Measurements from ENCODE around the gene NEURL1B. TPM values are rescaled to one million over a fixed set of nuclear protein-coding genes. Genes with fewer than 3 reads are reported as not detected.

The NEURL1B gene
- polyA plus RNA-seq, 1 of the 3 experiments (the other 2 are of a cell fraction) = 2.8 TPM

GRCh38 chr5:172647352-172648012 lies 6.4 kb downstream of the NEURL1B start:
- 0 out of 2 replicates have a peak, but pooled peaks cover 3% of the 10 kb centered on the region for H4K20me1 ChIP-seq (ENCODE audit: insufficient read depth)
- no peak overlapping the region for H3K4me3 ChIP-seq (ENCODE audit: low read depth in 2 of 2, low read length in 1 of 2)
- WGBS (ENCODE audit: low lambda C conversion rate) = 82% methylated on average over 8 of the region's 11 CpGs
- no peak for DNase-seq
- H3K4me1 ChIP-seq (ENCODE audit: control insufficient read depth in 1 of 2, insufficient read depth in 2 of 2, low read depth in 1 of 2, low read length in 1 of 2) = peaks cover 0 to 27% of the 10 kb centered on the region in 2 experiments; a peak in 1 of 4 replicates
- TF ChIP-seq TAF1 (IDR thresholded peaks at IDR 0.05; ENCODE audit: borderline replicate concordance, low read depth, low read length) (no peak), FOSL2 (IDR thresholded peaks at IDR 0.05; ENCODE audit: borderline replicate concordance, low read depth) (no peak), TEAD4 (IDR thresholded peaks at IDR 0.05; ENCODE audit: borderline replicate concordance, insufficient read depth) (no peak), NRF1 (IDR thresholded peaks at IDR 0.05; ENCODE audit: low read depth, low read length) (no peak), TCF12 (IDR thresholded peaks at IDR 0.05) (no peak), MEF2A (IDR thresholded peaks at IDR 0.05; ENCODE audit: borderline replicate concordance, low read depth) (no peak), RCOR1 (IDR thresholded peaks at IDR 0.05; ENCODE audit: low read length) (no peak), GABPA (IDR thresholded peaks at IDR 0.05; ENCODE audit: low read depth) (no peak), MXI1 (IDR thresholded peaks at IDR 0.05; ENCODE audit: low read depth, low read length) (no peak), RXRA (IDR thresholded peaks at IDR 0.05; ENCODE audit: borderline replicate concordance, low read depth) (no peak), CHD2 (IDR thresholded peaks at IDR 0.05; ENCODE audit: low read length, partially characterized antibody) (no peak), RAD21 (IDR thresholded peaks at IDR 0.05; ENCODE audit: low read length) (no peak), YY1 (IDR thresholded peaks at IDR 0.05; ENCODE audit: low read depth) (no peak), JUND (IDR thresholded peaks at IDR 0.05) (no peak), NFIC (IDR thresholded peaks at IDR 0.05; ENCODE audit: borderline replicate concordance) (no peak), GATA2 (CRISPR knock-in tag; IDR thresholded peaks at IDR 0.05) (no peak), SIN3A (IDR thresholded peaks at IDR 0.05; ENCODE audit: borderline replicate concordance, low read depth, low read length) (no peak)
- TF ChIP-seq, protein P1, sequence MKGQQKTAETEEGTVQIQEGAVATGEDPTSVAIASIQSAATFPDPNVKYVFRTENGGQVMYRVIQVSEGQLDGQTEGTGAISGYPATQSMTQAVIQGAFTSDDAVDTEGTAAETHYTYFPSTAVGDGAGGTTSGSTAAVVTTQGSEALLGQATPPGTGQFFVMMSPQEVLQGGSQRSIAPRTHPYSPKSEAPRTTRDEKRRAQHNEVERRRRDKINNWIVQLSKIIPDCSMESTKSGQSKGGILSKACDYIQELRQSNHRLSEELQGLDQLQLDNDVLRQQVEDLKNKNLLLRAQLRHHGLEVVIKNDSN (IDR thresholded peaks at IDR 0.05; ENCODE audit: borderline replicate concordance, low read depth) = no peak
- TF ChIP-seq, protein P2, sequence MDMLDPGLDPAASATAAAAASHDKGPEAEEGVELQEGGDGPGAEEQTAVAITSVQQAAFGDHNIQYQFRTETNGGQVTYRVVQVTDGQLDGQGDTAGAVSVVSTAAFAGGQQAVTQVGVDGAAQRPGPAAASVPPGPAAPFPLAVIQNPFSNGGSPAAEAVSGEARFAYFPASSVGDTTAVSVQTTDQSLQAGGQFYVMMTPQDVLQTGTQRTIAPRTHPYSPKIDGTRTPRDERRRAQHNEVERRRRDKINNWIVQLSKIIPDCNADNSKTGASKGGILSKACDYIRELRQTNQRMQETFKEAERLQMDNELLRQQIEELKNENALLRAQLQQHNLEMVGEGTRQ (IDR thresholded peaks at IDR 0.05; ENCODE audit: borderline replicate concordance, low read depth, low read length) = no peak
- TF ChIP-seq, protein P3, sequence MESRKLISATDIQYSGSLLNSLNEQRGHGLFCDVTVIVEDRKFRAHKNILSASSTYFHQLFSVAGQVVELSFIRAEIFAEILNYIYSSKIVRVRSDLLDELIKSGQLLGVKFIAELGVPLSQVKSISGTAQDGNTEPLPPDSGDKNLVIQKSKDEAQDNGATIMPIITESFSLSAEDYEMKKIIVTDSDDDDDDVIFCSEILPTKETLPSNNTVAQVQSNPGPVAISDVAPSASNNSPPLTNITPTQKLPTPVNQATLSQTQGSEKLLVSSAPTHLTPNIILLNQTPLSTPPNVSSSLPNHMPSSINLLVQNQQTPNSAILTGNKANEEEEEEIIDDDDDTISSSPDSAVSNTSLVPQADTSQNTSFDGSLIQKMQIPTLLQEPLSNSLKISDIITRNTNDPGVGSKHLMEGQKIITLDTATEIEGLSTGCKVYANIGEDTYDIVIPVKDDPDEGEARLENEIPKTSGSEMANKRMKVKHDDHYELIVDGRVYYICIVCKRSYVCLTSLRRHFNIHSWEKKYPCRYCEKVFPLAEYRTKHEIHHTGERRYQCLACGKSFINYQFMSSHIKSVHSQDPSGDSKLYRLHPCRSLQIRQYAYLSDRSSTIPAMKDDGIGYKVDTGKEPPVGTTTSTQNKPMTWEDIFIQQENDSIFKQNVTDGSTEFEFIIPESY (IDR thresholded peaks at IDR 0.05; ENCODE audit: borderline replicate concordance, low read depth) = no peak
- peaks cover 4% of the 10 kb centered on the region for H3F3A ChIP-seq (replicated peaks; ENCODE audit: insufficient read depth)
- H3K9me2 ChIP-seq = no peaks in the 10 kb centered on the region
- no peak overlapping the region for H3K4me2 ChIP-seq
- POLR2A ChIA-PET = no interaction called here
- no peaks in the 10 kb centered on the region for H3K36me3 ChIP-seq (replicated peaks in 1 of 2; ENCODE audit: control insufficient read depth in 1 of 2, insufficient read depth in 2 of 2, low read length in 1 of 2)
- CTCF ChIA-PET = interaction anchor here (1.5 kb wide), 1 partner anchor 45 kb away, joined by 3 read pairs; no protein-coding TSS in a partner anchor
- H3K79me2 ChIP-seq (ENCODE audit: insufficient read depth) = peaks cover 9% of the 10 kb centered on the region; the same call in 1 of the 2 replicates
- H3K9me3 ChIP-seq = no peaks in the 10 kb centered on the region
- no peak overlapping the region for H2AFZ ChIP-seq (ENCODE audit: low read depth)
- no peak overlapping the region for H3K9ac ChIP-seq
- no peak overlapping the region for H3K27ac ChIP-seq (ENCODE audit: low read depth in 2 of 2, low read length in 1 of 2)
- no peaks in the 10 kb centered on the region for H3K27me3 ChIP-seq (ENCODE audit: insufficient read depth)
